ENCODE data around the gene DMD.
"Not testable (repeated sequence)": the region's sequence is repeated elsewhere in the genome, so short reads cannot be mapped to it uniquely, and the experiment has no call there.

DMD gene

GRCh38 chrX:31508338-31508737 lies 1703.0 kb downstream of the DMD start:
- no peak for DNase-seq (ENCODE audit: low read depth)

GRCh38 chrX:31506928-31507327 lies 1704.4 kb downstream of the DMD start:
- DNase-seq (ENCODE audit: low read depth): no peak

- DNase-seq (ENCODE audit: low read depth): no peak
Measured at GRCh38 chrX:31506360-31506759, 1705.0 kb downstream of the DMD start.

- DNase-seq (ENCODE audit: low read depth): no peak
Measured at GRCh38 chrX:31500921-31501320, 1710.4 kb downstream of the DMD start.

GRCh38 chrX:31499109-31499508 lies 1712.2 kb downstream of the DMD start:
- no peak for DNase-seq (ENCODE audit: low read depth)

- no peak for DNase-seq (ENCODE audit: low read depth)
Measured at GRCh38 chrX:31497086-31497485, 1714.3 kb downstream of the DMD start.

GRCh38 chrX:31487951-31488350 lies 1723.4 kb downstream of the DMD start:
- no peak for DNase-seq (ENCODE audit: low read depth)

- no peak for DNase-seq (ENCODE audit: low read depth)
Measured at GRCh38 chrX:31483336-31483735, 1728.0 kb downstream of the DMD start.

- no peak for DNase-seq (ENCODE audit: low read depth)
Measured at GRCh38 chrX:31480696-31481095, 1730.7 kb downstream of the DMD start.

GRCh38 chrX:31471229-31471628 lies 1740.1 kb downstream of the DMD start:
- DNase-seq (ENCODE audit: low read depth): no peak

- not testable (repeated sequence) for DNase-seq (ENCODE audit: low read depth)
Measured at GRCh38 chrX:31470753-31471152, 1740.6 kb downstream of the DMD start.

GRCh38 chrX:31464306-31464915 lies 1746.9 kb downstream of the DMD start:
- no peak for DNase-seq (ENCODE audit: low read depth)

- DNase-seq (ENCODE audit: low read depth): no peak
Measured at GRCh38 chrX:31461266-31461665, 1750.1 kb downstream of the DMD start.

- no peak for DNase-seq (ENCODE audit: low read depth)
Measured at GRCh38 chrX:31459361-31459760, 1752.0 kb downstream of the DMD start.

GRCh38 chrX:31449965-31450364 lies 1761.4 kb downstream of the DMD start:
- DNase-seq (ENCODE audit: low read depth): no peak

- DNase-seq (ENCODE audit: low read depth): no peak
Measured at GRCh38 chrX:31449081-31449480, 1762.3 kb downstream of the DMD start.

GRCh38 chrX:31445542-31445941 lies 1765.8 kb downstream of the DMD start:
- DNase-seq (ENCODE audit: low read depth): no peak

GRCh38 chrX:31443654-31444053 lies 1767.7 kb downstream of the DMD start:
- DNase-seq (ENCODE audit: low read depth): no peak

- DNase-seq (ENCODE audit: low read depth): no peak
Measured at GRCh38 chrX:31440546-31440945, 1770.8 kb downstream of the DMD start.

GRCh38 chrX:31436424-31436823 lies 1774.9 kb downstream of the DMD start:
- no peak for DNase-seq (ENCODE audit: low read depth)

GRCh38 chrX:31435592-31435991 lies 1775.8 kb downstream of the DMD start:
- no peak for DNase-seq (ENCODE audit: low read depth)

GRCh38 chrX:31433856-31434255 lies 1777.5 kb downstream of the DMD start:
- no peak for DNase-seq (ENCODE audit: low read depth)

GRCh38 chrX:31429915-31430314 lies 1781.4 kb downstream of the DMD start:
- DNase-seq (ENCODE audit: low read depth): no peak

- no peak for DNase-seq (ENCODE audit: low read depth)
Measured at GRCh38 chrX:31423609-31424189, 1787.7 kb downstream of the DMD start.
